HEK293 (cell line): ENCODE results near the gene DNAH9.

Experiments used
- CTCF ChIA-PET: fragments of 350-600 bp; formaldehyde crosslinking; extraction: SDS; loops from one replicate; lab custom pipeline; 2021; ENCODE audit warnings: antibody characterized with exemption; lab: Yijun Ruan, JAX
- POLR2A ChIA-PET: fragments of 300-600 bp; formaldehyde crosslinking; extraction: SDS; loops from one replicate; lab custom pipeline; 2020; ENCODE audit warnings: antibody characterized with exemption, inconsistent platforms; lab: Yijun Ruan, JAX
- H3K27ac ChIP-seq: fragments of 200-500 bp; sonication (Bioruptor generic); 2 replicates; pipeline ENCODE4 v1.5.1; 2014; ENCODE audit warnings: low read depth, low read length, control low read depth, inconsistent platforms; ENCODE audit errors: extremely low read depth
- H3K36me3 ChIP-seq, 2 experiments: fragments of 200-500 bp in 1 of 2; sonication (Bioruptor generic) in 1 of 2; 1 replicate in 1 of 2; 2 replicates in 1 of 2; pipeline ENCODE4 v1.5.1; 2014 to 2017; ENCODE audit warnings: inconsistent platforms in 2 of 2, low read length in 2 of 2; ENCODE audit not compliant: control insufficient read depth in 2 of 2, insufficient read depth in 1 of 2
- H3K4me1 ChIP-seq: fragments of 200-500 bp; sonication (Bioruptor generic); 2 replicates; pipeline ENCODE4 v1.5.1; 2014; ENCODE audit warnings: mild to moderate bottlenecking, low read length, inconsistent platforms; ENCODE audit not compliant: control insufficient read depth, insufficient read depth
- H3K4me3 ChIP-seq: 2 replicates; pipeline ENCODE4 v1.5.1; 2011; ENCODE audit warnings: low read depth, mild to moderate bottlenecking, control low read depth, low read length, moderate library complexity
- H3K9me3 ChIP-seq: fragments of 200-500 bp; sonication (Bioruptor generic); 2 replicates; pipeline ENCODE4 v1.5.1; 2014; ENCODE audit warnings: low read depth, low read length, inconsistent platforms; ENCODE audit not compliant: control insufficient read depth, insufficient read depth
- HOXA7 ChIP-seq: sonication (generic); formaldehyde crosslinking; IDR thresholded peaks from 2 replicates; pipeline ENCODE4 v1.8.1; 2022; ENCODE audit warnings: missing genetic modification reagents, borderline replicate concordance
- HOXD13 ChIP-seq: sonication (generic); formaldehyde crosslinking; IDR thresholded peaks from 2 replicates; pipeline ENCODE4 v1.8.0; 2022; ENCODE audit warnings: missing genetic modification reagents, borderline replicate concordance
- KLF8 ChIP-seq: fragments of 450-650 bp; formaldehyde crosslinking; IDR thresholded peaks from 2 replicates; pipeline ENCODE4 v1.5.1; 2016; ENCODE audit warnings: missing biosample characterization, missing genetic modification characterization
- KLF9 ChIP-seq: fragments of 450-650 bp; formaldehyde crosslinking; IDR thresholded peaks from 2 replicates; pipeline ENCODE4 v1.5.1; 2016; ENCODE audit warnings: missing biosample characterization, missing genetic modification characterization, low read depth
- WT1 ChIP-seq: fragments of 450-650 bp; formaldehyde crosslinking; IDR thresholded peaks from 2 replicates; pipeline ENCODE4 v1.5.1; 2016; ENCODE audit warnings: missing biosample characterization, missing genetic modification characterization
- ZBTB48 ChIP-seq: fragments of 450-650 bp; formaldehyde crosslinking; IDR thresholded peaks from 2 replicates; pipeline ENCODE4 v1.5.1; 2016; ENCODE audit warnings: missing biosample characterization, missing genetic modification characterization
- ZFP37 ChIP-seq: fragments of 450-650 bp; formaldehyde crosslinking; IDR thresholded peaks from 2 replicates; pipeline ENCODE4 v1.5.1; 2016; ENCODE audit warnings: missing biosample characterization, missing genetic modification characterization
- ZNF146 ChIP-seq: fragments of 450-650 bp; formaldehyde crosslinking; IDR thresholded peaks from 2 replicates; pipeline ENCODE4 v1.5.1; 2016; ENCODE audit warnings: missing biosample characterization, missing genetic modification characterization
- ZNF239 ChIP-seq: fragments of 450-650 bp; formaldehyde crosslinking; IDR thresholded peaks from 2 replicates; pipeline ENCODE4 v1.5.1; 2016; ENCODE audit warnings: missing biosample characterization, missing genetic modification characterization
- ZNF248 ChIP-seq: fragments of 450-650 bp; formaldehyde crosslinking; IDR thresholded peaks from 2 replicates; pipeline ENCODE4 v1.5.1; 2017; ENCODE audit warnings: missing biosample characterization, missing genetic modification characterization
- ZNF266 ChIP-seq: fragments of 450-650 bp; formaldehyde crosslinking; IDR thresholded peaks from 2 replicates; pipeline ENCODE4 v1.5.1; 2016; ENCODE audit warnings: missing biosample characterization, missing genetic modification characterization, low read depth
- ZNF311 ChIP-seq: fragments of 450-650 bp; formaldehyde crosslinking; IDR thresholded peaks from 2 replicates; pipeline ENCODE4 v1.5.1; 2017; ENCODE audit warnings: missing biosample characterization, missing genetic modification characterization, borderline replicate concordance
- ZNF350 ChIP-seq: fragments of 450-650 bp; formaldehyde crosslinking; IDR thresholded peaks from 2 replicates; pipeline ENCODE4 v1.5.0; 2017; ENCODE audit warnings: missing biosample characterization, mild to moderate bottlenecking, missing genetic modification characterization
- ZNF423 ChIP-seq: fragments of 450-650 bp; formaldehyde crosslinking; IDR thresholded peaks from 2 replicates; pipeline ENCODE4 v1.5.1; 2016; ENCODE audit warnings: missing biosample characterization, missing genetic modification characterization
- ZNF514 ChIP-seq: fragments of 450-650 bp; formaldehyde crosslinking; IDR thresholded peaks from 2 replicates; pipeline ENCODE4 v1.5.1; 2016; ENCODE audit warnings: missing biosample characterization, missing genetic modification characterization
- ZNF529 ChIP-seq: fragments of 450-650 bp; formaldehyde crosslinking; IDR thresholded peaks from 2 replicates; pipeline ENCODE4 v1.5.1; 2017; ENCODE audit warnings: missing genetic modification characterization, missing biosample characterization; ENCODE audit not compliant: insufficient replicate concordance
- ZNF571 ChIP-seq: fragments of 450-650 bp; formaldehyde crosslinking; IDR thresholded peaks from 2 replicates; pipeline ENCODE4 v1.5.0; 2017; ENCODE audit warnings: missing biosample characterization, missing genetic modification characterization
- ZNF658 ChIP-seq: fragments of 450-650 bp; formaldehyde crosslinking; IDR thresholded peaks from 2 replicates; pipeline ENCODE4; 2016; ENCODE audit warnings: missing biosample characterization, missing genetic modification characterization
- ZNF776 ChIP-seq: fragments of 450-650 bp; formaldehyde crosslinking; IDR thresholded peaks from 2 replicates; pipeline ENCODE4 v1.5.0; 2017; ENCODE audit warnings: missing biosample characterization, missing genetic modification characterization, borderline replicate concordance
- ZNF785 ChIP-seq: fragments of 450-650 bp; formaldehyde crosslinking; IDR thresholded peaks from 2 replicates; pipeline ENCODE4 v1.5.1; 2016; ENCODE audit warnings: missing biosample characterization, missing genetic modification characterization
- ZSCAN30 ChIP-seq: fragments of 450-650 bp; IDR thresholded peaks from 2 replicates; pipeline ENCODE4 v1.5.1; 2018; ENCODE audit warnings: missing biosample characterization, mild to moderate bottlenecking, missing genetic modification characterization, moderate library complexity
- TF ChIP-seq, protein P1 (sequence below): fragments of 450-650 bp; formaldehyde crosslinking; IDR thresholded peaks from 2 replicates; pipeline ENCODE4 v1.5.1; 2016; ENCODE audit warnings: missing biosample characterization, missing genetic modification characterization
- TF ChIP-seq, protein P2 (sequence below): IDR thresholded peaks from 2 replicates; pipeline ENCODE4 v1.6.1; 2011; ENCODE audit warnings: mild to moderate bottlenecking, low read depth, low read length, borderline replicate concordance
- TF ChIP-seq, protein P3 (sequence below): fragments of 450-650 bp; formaldehyde crosslinking; IDR thresholded peaks from 2 replicates; pipeline ENCODE4 v1.5.1; 2017; ENCODE audit warnings: missing biosample characterization, missing genetic modification characterization

Gene DNAH9

DNA sequence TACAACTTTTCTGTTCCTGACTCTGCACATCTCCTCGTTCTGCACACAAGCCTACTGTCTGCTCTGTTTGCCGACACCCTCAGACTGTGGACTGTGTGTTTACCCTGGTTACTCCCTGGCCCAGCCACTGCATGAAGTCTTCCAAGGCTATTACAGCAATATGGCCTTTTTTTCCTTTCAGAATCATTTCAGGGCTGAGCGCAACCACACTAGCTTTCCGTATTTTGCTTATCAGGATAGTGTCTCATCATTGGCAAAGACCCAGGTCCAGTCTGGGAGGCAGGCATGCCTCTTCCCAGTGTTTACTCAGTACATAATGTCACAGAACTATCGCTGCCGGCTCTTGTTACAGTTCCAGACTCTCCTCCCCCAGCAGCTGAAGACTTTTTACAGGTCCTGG lies 10.1 kb downstream of the DNAH9 start:
- H3K4me3 ChIP-seq: no peak overlapping the region
- peaks cover 10% of the 10 kb centered on the region for H3K4me1 ChIP-seq
- H3K36me3 ChIP-seq: no peaks in the 10 kb centered on the region
- no peaks in the 10 kb centered on the region for H3K9me3 ChIP-seq
- ChIA-PET CTCF (interaction anchor here (2.7 kb wide), 1 partner anchor 36 kb away, joined by 10 read pairs; no protein-coding TSS in a partner anchor), POLR2A (no interaction called here)
- TF ChIP-seq WT1 (tag by site-specific recombination) (peak; percentile 43; the same call in 1 of the 2 replicates), ZNF146 (tag by site-specific recombination) (no peak)
- H3K27ac ChIP-seq: no peak overlapping the region; the same call in 1 of the 2 replicates

DNA sequence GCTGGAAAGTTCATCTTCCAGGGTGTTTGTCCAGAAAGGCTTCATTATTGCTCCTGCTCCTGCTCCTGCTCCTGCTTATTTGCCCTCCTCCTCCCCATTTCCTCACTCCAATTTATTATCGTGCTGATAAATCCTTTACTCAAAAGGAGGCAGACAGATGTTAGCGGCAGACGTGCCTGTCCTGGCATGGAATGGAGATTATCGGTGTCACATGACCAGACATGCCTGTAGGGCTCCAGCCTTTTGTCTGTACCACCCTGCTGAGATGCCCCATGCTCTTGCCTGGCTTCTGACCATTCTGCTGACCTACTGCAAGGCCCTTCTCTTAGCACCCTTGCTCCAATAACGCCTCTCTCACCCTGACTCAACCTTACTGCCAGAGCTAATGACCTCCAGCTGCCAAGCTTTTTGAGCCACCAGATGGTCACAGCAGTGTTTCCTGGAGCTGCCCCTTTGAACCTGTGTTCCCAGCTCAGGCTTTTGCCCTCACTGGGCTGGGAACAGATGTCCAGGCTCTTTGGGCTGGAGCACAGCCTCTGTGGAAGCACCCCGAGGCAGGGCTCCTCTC lies 12.8 kb downstream of the DNAH9 start:
- Histone ChIP-seq H3K27ac (no peak overlapping the region), H3K9me3 (no peaks in the 10 kb centered on the region), H3K4me1 (peaks cover 10% of the 10 kb centered on the region), H3K36me3 (no peaks in the 10 kb centered on the region), H3K4me3 (no peak overlapping the region)
- no peak for TF ChIP-seq ZNF350 (tag by site-specific recombination)
- no peak for TF ChIP-seq ZNF514 (tag by site-specific recombination)
- TF ChIP-seq HOXD13: no peak
- no peak for TF ChIP-seq ZNF239
- TF ChIP-seq ZBTB48 (tag by site-specific recombination): no peak
- no peak for TF ChIP-seq KLF8 (tag by site-specific recombination)
- no peak for TF ChIP-seq ZNF529
- CTCF ChIA-PET: interaction anchor here (0.7 to 1.3 kb wide), 2 partner anchors 33 to 219 kb away, joined by 3 to 4 read pairs; no protein-coding TSS in a partner anchor
- POLR2A ChIA-PET: no interaction called here

DNA sequence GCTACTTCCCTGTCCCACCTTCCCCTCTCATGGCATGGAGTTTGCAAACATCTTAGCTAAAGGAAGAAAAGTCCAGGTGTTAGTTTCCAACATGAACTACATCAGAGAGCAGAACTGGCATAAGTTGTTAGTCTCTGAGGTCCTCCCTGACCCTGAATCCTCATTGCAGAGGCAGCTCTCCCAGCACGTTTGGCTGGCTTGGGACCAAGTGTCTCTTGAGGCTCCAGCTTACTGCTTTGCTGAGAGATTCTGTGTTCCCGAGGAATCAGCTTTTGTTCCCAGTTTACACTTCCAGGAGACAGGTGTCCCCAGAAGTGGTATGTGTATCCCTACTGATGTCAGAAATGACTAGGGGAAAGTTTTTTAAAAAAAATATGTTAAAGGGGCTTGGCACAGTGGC lies 14.7 kb downstream of the DNAH9 start:
- no peak overlapping the region for H3K4me3 ChIP-seq
- TF ChIP-seq ZNF658 (tag by site-specific recombination) (no peak), ZFP37 (tag by site-specific recombination) (no peak), ZNF776 (tag by site-specific recombination) (no peak), ZNF785 (tag by site-specific recombination) (no peak), ZNF423 (tag by site-specific recombination) (no peak)
- TF ChIP-seq, protein P1, sequence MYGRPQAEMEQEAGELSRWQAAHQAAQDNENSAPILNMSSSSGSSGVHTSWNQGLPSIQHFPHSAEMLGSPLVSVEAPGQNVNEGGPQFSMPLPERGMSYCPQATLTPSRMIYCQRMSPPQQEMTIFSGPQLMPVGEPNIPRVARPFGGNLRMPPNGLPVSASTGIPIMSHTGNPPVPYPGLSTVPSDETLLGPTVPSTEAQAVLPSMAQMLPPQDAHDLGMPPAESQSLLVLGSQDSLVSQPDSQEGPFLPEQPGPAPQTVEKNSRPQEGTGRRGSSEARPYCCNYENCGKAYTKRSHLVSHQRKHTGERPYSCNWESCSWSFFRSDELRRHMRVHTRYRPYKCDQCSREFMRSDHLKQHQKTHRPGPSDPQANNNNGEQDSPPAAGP: no peak
- TF ChIP-seq, protein P2, sequence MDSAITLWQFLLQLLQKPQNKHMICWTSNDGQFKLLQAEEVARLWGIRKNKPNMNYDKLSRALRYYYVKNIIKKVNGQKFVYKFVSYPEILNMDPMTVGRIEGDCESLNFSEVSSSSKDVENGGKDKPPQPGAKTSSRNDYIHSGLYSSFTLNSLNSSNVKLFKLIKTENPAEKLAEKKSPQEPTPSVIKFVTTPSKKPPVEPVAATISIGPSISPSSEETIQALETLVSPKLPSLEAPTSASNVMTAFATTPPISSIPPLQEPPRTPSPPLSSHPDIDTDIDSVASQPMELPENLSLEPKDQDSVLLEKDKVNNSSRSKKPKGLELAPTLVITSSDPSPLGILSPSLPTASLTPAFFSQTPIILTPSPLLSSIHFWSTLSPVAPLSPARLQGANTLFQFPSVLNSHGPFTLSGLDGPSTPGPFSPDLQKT: no peak
- TF ChIP-seq, all 188 proteins: peak for 0
- no peak overlapping the region for H3K27ac ChIP-seq
- ChIA-PET POLR2A (no interaction called here), CTCF (interaction anchor here (0.8 to 1.1 kb wide), 2 partner anchors 31 to 323 kb away, joined by 3 read pairs; no protein-coding TSS in a partner anchor)
- no peaks in the 10 kb centered on the region for H3K9me3 ChIP-seq
- peaks cover 10% of the 10 kb centered on the region for H3K4me1 ChIP-seq
- H3K36me3 ChIP-seq: no peaks in the 10 kb centered on the region

DNA sequence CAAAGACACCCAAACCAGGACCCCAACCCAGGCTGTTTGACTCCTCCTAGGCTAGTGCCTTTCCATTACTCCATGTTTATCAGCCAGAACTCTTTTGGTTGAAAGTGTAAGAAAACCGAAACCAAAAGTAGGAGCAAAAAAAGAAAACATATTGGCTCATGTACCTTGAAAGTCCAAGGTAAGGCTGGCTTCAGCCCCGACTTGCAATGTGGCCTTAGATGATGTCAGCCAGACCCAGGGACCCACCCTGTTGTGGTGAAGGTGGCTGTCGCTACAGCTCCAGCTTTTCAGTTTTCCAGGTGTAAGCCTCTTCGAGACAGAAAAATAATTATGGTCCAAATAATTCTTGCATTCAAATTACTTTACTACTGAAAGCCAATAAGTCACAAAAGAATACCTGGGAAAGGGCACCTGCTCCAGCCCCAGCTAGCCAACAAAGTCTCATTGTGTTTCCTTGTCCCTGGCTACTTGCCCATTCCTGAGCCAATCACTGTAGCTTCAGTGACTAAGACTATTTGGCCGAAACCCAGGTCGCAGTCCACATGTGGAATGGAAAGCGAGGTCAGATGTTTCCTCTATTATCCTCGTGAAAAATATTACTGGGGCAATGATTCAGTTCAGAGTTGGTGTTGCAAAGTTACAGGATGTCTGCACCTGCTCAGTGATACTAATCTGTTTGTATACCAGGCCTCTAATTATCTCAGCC lies 20.7 kb downstream of the DNAH9 start:
- Histone ChIP-seq H3K9me3 (no peaks in the 10 kb centered on the region), H3K4me1 (no peaks in the 10 kb centered on the region), H3K27ac (no peak overlapping the region), H3K4me3 (no peak overlapping the region), H3K36me3 (no peaks in the 10 kb centered on the region)
- CTCF ChIA-PET: interaction anchor here (1.4 kb wide), 1 partner anchor 26 kb away, joined by 4 read pairs; no protein-coding TSS in a partner anchor
- TF ChIP-seq ZSCAN30 (tag by site-specific recombination) (no peak), ZNF248 (no peak), ZNF571 (tag by site-specific recombination) (no peak), ZNF266 (tag by site-specific recombination) (no peak), ZNF529 (no peak), ZNF311 (tag by site-specific recombination) (no peak), ZFP37 (tag by site-specific recombination) (no peak), KLF9 (no peak), HOXA7 (no peak)
- TF ChIP-seq, protein P3, sequence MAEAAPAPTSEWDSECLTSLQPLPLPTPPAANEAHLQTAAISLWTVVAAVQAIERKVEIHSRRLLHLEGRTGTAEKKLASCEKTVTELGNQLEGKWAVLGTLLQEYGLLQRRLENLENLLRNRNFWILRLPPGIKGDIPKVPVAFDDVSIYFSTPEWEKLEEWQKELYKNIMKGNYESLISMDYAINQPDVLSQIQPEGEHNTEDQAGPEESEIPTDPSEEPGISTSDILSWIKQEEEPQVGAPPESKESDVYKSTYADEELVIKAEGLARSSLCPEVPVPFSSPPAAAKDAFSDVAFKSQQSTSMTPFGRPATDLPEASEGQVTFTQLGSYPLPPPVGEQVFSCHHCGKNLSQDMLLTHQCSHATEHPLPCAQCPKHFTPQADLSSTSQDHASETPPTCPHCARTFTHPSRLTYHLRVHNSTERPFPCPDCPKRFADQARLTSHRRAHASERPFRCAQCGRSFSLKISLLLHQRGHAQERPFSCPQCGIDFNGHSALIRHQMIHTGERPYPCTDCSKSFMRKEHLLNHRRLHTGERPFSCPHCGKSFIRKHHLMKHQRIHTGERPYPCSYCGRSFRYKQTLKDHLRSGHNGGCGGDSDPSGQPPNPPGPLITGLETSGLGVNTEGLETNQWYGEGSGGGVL (tag by site-specific recombination): no peak
- POLR2A ChIA-PET: no interaction called here
